Fibroblast of lung (primary cell): ENCODE data around the gene NOVA2. TPM values are rescaled to one million over a fixed set of nuclear protein-coding genes. Genes with fewer than 3 reads are reported as not detected.
A peak's percentile ranks its signal among the peaks of the same experiment; 100 is the strongest.

ENCODE experiments used
- DNase-seq, 2 donors: peaks; one replicate each; pipeline versions ENCODE4 v3.0.0 to v3.0.0-alpha.2; 2010; ENCODE audit warnings: low read depth in 2 of 2
- H2AFZ ChIP-seq: 2 replicates; pipeline ENCODE4 v1.5.1; 2012; ENCODE audit warnings: low read length, control low read depth, inconsistent platforms
- H3K27ac ChIP-seq: 2 replicates; pipeline ENCODE4 v1.5.1; 2011; ENCODE audit warnings: low read length, control low read depth; ENCODE audit not compliant: insufficient read depth
- H3K27me3 ChIP-seq: 2 replicates; pipeline ENCODE4 v1.5.1; 2011; ENCODE audit warnings: mild to moderate bottlenecking, low read length; ENCODE audit not compliant: control insufficient read depth, insufficient read depth
- H3K36me3 ChIP-seq: 2 replicates; pipeline ENCODE4 v1.5.1; 2011; ENCODE audit warnings: low read length; ENCODE audit not compliant: control insufficient read depth, insufficient read depth
- H3K4me1 ChIP-seq: 2 replicates; pipeline ENCODE4 v1.5.1; 2011; ENCODE audit warnings: low read length; ENCODE audit not compliant: control insufficient read depth, insufficient read depth; ENCODE audit errors: extremely low read depth
- H3K4me2 ChIP-seq: 2 replicates; pipeline ENCODE4 v1.5.1; 2011; ENCODE audit warnings: low read length, control low read depth; ENCODE audit not compliant: insufficient read depth; ENCODE audit errors: extremely low read depth
- H3K4me3 ChIP-seq, 4 experiments: fragments of 200-600 bp in 1 of 4; sonication (generic) in 1 of 4; replicated peaks in 1 of 4; 2 replicates each; pipeline ENCODE4 v1.5.1; 2011 to 2016; ENCODE audit warnings: low read length in 4 of 4, low read depth in 3 of 4, mild to moderate bottlenecking in 3 of 4, control low read depth in 2 of 4, inconsistent platforms in 1 of 4, mixed read lengths in 1 of 4; ENCODE audit not compliant: insufficient read depth in 1 of 4; ENCODE audit errors: control extremely low read depth in 1 of 4
- H3K79me2 ChIP-seq: 2 replicates; pipeline ENCODE4 v1.5.1; 2012; ENCODE audit warnings: mild to moderate bottlenecking, low read length, inconsistent platforms; ENCODE audit not compliant: control insufficient read depth, insufficient read depth
- H3K9ac ChIP-seq: 2 replicates; pipeline ENCODE4 v1.5.1; 2011; ENCODE audit warnings: mild to moderate bottlenecking, low read length, control low read depth; ENCODE audit not compliant: insufficient read depth
- H3K9me3 ChIP-seq: 2 replicates; pipeline ENCODE4 v1.5.1; 2012; ENCODE audit warnings: low read depth, low read length; ENCODE audit not compliant: control insufficient read depth, insufficient read depth
- H4K20me1 ChIP-seq: 2 replicates; pipeline ENCODE4 v1.5.1; 2011; ENCODE audit warnings: low read length; ENCODE audit not compliant: control insufficient read depth, insufficient read depth; ENCODE audit errors: extremely low read depth
- EZH2 ChIP-seq: IDR thresholded peaks from 2 replicates; pipeline ENCODE4 v1.5.1; 2012; ENCODE audit warnings: low read length, control low read depth, mild to moderate bottlenecking; ENCODE audit errors: missing control alignments
- polyA plus RNA-seq, 2 donors: library from polyadenylated mRNA; depleted of rRNA in 1 of 2; stranded (reverse) in 1 of 2; unstranded in 1 of 2; fragments of >200 nt; gene quantifications; 2 replicates each; pipeline ENCODE4 v1.2.1, GENCODE V29; 2011 to 2012; ENCODE audit warnings: missing spikeins in 1 of 2
- total RNA-seq: library from RNA; depleted of rRNA; stranded (reverse); fragments of >200 nt; gene quantifications from 2 replicates; pipeline ENCODE4 v1.2.1, GENCODE V29; 2014
- TF ChIP-seq, protein P1 (sequence below), 2 donors: IDR thresholded peaks in 1 of 2; conservative IDR thresholded peaks in 1 of 2; 1 replicate in 1 of 2; 2 replicates in 1 of 2; pipeline ENCODE4 v1.5.1; 2011 to 2012; ENCODE audit warnings: low read length in 2 of 2, control low read depth in 1 of 2, inconsistent platforms in 1 of 2, low read depth in 1 of 2, mild to moderate bottlenecking in 1 of 2

NOVA2 gene
- total and polyA plus RNA-seq, 2 donors (not counting 1 experiment from before 2014, with no cell fraction given): 0.01 TPM; not detected in 1

DNA sequence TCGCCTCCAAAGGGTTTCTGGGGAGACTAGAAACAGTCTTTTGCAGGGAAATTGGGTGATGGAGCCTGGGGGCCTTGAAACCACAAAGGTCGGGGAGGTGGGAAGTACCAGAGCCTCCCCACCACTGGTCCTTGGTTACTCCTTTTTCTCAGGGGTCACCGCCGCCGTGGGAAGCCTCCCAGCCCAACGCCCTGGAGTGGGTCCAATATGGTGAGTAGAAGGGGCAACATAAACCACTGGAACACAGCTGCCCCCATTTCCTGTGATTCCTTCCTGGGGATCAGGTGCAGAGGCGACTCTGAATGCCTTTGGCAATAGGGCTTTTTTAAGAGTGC, 43.4 kb upstream of the NOVA2 start:
- Histone ChIP-seq H3K79me2 (no peaks in the 10 kb centered on the region), H3K9me3 (no peaks in the 10 kb centered on the region), H3K9ac (no peak overlapping the region), H3K27ac (no peak overlapping the region), H3K36me3 (no peaks in the 10 kb centered on the region), H3K27me3 (peaks cover 7% of the 10 kb centered on the region), H3K4me1 (peaks cover 5% of the 10 kb centered on the region), H3K4me2 (no peak overlapping the region), H3K4me3 (no peak overlapping the region), H4K20me1 (no peaks in the 10 kb centered on the region), H2AFZ (no peak overlapping the region)
- TF ChIP-seq, protein P1, sequence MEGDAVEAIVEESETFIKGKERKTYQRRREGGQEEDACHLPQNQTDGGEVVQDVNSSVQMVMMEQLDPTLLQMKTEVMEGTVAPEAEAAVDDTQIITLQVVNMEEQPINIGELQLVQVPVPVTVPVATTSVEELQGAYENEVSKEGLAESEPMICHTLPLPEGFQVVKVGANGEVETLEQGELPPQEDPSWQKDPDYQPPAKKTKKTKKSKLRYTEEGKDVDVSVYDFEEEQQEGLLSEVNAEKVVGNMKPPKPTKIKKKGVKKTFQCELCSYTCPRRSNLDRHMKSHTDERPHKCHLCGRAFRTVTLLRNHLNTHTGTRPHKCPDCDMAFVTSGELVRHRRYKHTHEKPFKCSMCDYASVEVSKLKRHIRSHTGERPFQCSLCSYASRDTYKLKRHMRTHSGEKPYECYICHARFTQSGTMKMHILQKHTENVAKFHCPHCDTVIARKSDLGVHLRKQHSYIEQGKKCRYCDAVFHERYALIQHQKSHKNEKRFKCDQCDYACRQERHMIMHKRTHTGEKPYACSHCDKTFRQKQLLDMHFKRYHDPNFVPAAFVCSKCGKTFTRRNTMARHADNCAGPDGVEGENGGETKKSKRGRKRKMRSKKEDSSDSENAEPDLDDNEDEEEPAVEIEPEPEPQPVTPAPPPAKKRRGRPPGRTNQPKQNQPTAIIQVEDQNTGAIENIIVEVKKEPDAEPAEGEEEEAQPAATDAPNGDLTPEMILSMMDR (conservative IDR thresholded peaks at IDR 0.05 in 1 of 2, IDR thresholded peaks at IDR 0.05 in 1 of 2; ENCODE audit: low read depth in 1 of 2, low read length in 2 of 2): no peak
- no peak for TF ChIP-seq EZH2
- no peak for DNase-seq

DNA sequence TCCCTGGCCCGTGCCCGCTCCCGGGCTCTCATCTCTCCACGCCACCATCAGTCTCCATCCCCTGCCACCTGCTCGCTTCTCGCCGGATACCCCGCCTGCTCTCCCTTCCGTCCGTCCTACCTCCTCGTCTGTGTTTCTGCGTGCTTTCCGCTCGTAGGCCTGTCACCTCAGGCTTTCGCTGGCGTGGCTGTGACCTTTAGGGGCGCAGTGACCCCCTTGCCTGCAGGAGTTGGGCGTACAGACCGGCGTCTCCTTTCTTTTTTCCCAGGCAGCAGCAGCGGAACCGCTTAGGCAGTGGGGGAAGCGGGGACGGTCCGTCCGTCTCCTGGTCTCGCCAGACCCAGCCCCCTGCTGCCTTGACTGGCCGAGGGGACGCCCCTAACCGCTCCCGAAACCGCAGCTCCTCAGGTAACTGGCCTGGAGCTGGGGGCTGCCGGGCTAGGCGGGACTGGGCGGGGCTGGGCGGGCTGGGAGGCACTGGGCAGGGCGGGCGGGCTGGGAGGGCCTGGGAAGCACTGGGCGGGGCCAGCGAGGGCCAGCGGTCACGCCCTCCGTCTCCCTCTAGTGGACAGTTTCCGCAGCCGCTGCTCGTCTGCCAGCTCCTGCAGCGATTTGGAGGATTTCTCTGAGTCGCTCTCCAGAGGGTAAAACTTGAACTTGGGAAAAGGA, 42.9 kb upstream of the NOVA2 start:
- Histone ChIP-seq H3K9me3 (no peaks in the 10 kb centered on the region), H3K27ac (no peak overlapping the region), H2AFZ (peak overlapping the region; percentile 69), H3K36me3 (no peaks in the 10 kb centered on the region), H4K20me1 (no peaks in the 10 kb centered on the region), H3K9ac (peak overlapping the region; percentile 7), H3K4me1 (peaks cover 5% of the 10 kb centered on the region), H3K27me3 (peaks cover 7% of the 10 kb centered on the region), H3K4me3 (peak overlapping the region; percentile 31 to 64 (median 61)), H3K4me2 (peak overlapping the region; percentile 100), H3K79me2 (no peaks in the 10 kb centered on the region)
- TF ChIP-seq, protein P1 (conservative IDR thresholded peaks at IDR 0.05 in 1 of 2, IDR thresholded peaks at IDR 0.05 in 1 of 2; ENCODE audit: low read depth in 1 of 2, low read length in 2 of 2): peak; percentile 48 to 79
- peak; percentile 7 for TF ChIP-seq EZH2
- peak; percentile 59 to 68 for DNase-seq

DNA sequence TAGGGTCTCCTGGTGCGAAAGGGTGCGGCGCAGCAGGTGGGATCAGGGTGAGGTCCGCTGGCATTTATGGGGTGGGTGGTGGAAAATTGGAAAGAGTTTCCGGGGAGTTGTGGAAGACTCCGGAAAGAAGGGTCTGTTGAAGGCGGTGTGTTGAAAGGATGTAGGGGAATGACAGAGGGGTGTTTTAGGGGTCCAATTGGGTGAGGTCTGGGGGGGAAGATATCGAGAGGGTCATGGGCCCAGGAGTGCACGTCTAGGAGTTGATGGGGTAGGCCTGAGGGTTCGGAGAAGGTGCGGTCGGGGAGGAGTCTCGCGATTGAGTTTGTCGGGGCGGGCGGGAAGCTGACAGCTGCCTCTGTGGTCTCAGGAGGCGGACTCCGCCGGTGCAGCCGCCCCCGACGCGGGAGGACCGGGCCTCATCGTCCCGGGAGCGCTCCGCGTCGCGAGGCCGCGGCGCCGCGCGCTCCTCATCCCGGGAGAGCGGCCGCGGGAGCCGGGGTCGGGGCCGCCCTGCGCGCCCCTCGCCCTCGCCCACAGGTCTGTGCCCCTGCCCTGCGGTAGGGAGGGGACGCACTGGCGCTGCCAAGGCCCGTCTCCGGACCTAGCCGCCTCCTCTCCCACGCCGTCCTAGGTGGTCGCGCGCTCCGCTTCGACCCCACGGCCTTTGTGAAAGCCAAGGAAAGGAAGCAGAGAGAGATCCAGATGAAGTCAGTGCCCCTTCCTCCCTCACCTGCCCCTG, 42.2 kb upstream of the NOVA2 start:
- Histone ChIP-seq H2AFZ (no peak overlapping the region), H3K79me2 (no peaks in the 10 kb centered on the region), H3K9me3 (no peaks in the 10 kb centered on the region), H3K4me3 (peak overlapping the region; percentile 31 to 64 (median 61)), H3K9ac (no peak overlapping the region), H3K27ac (no peak overlapping the region), H3K4me1 (peaks cover 5% of the 10 kb centered on the region), H3K4me2 (peak overlapping the region; percentile 100), H3K36me3 (no peaks in the 10 kb centered on the region), H3K27me3 (peaks cover 7% of the 10 kb centered on the region), H4K20me1 (no peaks in the 10 kb centered on the region)
- TF ChIP-seq EZH2: peak; percentile 92
- TF ChIP-seq, protein P1 (conservative IDR thresholded peaks at IDR 0.05 in 1 of 2, IDR thresholded peaks at IDR 0.05 in 1 of 2; ENCODE audit: low read depth in 1 of 2, low read length in 2 of 2): no peak
- no peak for DNase-seq
